Activated T-cell treated with anti-CD3 and anti-CD28 coated beads for 48 hours (primary cell): Measurements from ENCODE around the gene PCDHA7.
"Not testable (repeated sequence)": the region's sequence is repeated elsewhere in the genome, so short reads cannot be mapped to it uniquely, and the experiment has no call there.

Experiments used
- DNase-seq: peaks from one replicate; pipeline ENCODE4 v3.0.0-alpha.2; 2020; ENCODE audit warnings: low read depth

Gene PCDHA7

DNA sequence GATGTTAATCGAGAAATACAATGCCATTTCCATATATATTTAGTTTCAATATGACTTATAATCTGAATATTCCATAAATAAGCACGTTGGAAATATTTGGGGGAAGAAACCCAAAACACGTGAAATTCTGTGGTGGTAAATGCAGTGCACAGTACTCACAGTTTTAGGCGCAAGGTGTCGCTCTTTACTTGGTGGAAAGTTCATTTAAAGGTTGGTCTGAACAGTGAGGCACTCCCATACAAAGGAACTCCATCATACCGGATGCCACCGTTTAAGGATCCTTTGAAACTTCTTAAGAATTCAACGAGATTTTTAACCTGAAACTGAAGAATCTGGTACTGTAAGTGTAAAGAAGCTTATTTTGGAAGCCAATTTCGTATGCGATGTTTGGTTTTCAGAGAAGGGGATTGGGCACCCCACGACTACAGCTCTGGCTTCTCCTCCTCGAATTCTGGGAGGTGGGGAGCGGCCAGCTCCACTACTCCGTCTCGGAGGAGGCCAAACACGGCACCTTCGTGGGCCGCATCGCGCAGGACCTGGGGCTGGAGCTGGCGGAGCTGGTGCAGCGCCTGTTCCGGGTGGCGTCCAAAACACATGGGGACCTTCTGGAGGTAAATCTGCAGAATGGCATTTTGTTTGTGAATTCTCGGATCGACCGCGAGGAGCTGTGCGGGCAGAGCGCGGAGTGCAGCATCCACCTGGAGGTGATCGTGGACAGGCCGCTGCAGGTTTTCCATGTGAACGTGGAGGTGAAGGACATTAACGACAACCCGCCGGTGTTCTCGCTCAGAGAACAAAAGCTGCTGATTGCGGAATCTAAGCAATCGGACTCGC lies 34.9 kb downstream of the PCDHA7 start, which contains the start of gene PCDHA11:
Gene PCDHA11 (plus strand): TSS at position 237 of the 834 bp plus-strand sequence. CDS start 147 bp downstream, at position 384.
- no peak for DNase-seq

DNA sequence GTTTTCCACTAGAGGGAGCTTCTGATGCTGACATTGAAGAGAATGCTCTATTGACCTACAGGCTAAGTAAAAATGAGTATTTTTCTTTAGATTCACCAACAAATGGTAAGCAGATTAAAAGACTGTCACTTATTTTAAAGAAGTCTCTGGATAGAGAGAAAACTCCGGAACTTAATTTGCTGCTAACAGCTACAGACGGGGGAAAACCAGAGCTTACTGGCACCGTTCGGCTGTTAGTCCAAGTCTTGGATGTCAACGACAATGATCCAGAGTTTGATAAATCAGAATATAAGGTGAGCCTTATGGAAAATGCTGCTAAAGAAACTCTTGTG lies 35.5 kb downstream of the PCDHA7 start:
- DNase-seq: no peak

DNA sequence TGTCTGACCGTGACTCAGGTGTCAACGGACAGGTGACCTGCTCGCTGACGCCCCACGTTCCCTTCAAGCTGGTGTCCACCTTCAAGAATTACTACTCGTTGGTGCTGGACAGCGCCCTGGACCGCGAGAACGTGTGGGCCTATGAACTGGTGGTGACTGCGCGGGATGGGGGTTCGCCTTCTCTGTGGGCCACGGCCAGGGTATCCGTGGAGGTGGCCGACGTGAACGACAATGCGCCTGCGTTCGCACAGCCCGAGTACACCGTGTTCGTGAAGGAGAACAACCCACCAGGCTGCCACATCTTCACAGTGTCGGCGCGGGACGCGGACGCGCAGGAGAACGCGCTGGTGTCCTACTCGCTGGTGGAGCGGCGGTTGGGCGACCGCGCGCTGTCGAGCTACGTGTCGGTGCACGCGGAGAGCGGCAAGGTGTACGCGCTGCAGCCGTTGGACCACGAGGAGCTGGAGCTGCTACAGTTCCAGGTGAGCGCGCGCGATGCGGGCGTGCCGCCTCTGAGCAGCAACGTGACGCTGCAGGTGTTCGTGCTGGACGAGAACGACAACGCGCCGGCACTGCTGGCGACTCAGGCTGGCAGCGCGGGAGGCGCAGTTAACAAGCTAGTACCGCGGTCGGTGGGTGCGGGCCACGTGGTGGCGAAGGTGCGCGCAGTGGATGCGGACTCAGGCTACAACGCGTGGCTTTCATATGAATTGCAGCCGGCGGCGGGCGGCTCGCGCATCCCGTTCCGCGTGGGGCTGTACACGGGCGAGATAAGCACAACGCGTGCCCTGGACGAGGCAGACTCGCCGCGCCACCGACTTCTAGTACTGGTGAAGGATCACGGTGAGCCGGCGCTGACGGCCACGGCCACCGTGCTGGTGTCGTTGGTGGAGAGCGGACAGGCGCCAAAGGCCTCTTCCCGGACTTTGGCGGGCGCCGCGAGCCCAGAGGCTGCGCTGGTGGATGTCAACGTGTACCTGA lies 36.4 kb downstream of the PCDHA7 start:
- no peak for DNase-seq

DNA sequence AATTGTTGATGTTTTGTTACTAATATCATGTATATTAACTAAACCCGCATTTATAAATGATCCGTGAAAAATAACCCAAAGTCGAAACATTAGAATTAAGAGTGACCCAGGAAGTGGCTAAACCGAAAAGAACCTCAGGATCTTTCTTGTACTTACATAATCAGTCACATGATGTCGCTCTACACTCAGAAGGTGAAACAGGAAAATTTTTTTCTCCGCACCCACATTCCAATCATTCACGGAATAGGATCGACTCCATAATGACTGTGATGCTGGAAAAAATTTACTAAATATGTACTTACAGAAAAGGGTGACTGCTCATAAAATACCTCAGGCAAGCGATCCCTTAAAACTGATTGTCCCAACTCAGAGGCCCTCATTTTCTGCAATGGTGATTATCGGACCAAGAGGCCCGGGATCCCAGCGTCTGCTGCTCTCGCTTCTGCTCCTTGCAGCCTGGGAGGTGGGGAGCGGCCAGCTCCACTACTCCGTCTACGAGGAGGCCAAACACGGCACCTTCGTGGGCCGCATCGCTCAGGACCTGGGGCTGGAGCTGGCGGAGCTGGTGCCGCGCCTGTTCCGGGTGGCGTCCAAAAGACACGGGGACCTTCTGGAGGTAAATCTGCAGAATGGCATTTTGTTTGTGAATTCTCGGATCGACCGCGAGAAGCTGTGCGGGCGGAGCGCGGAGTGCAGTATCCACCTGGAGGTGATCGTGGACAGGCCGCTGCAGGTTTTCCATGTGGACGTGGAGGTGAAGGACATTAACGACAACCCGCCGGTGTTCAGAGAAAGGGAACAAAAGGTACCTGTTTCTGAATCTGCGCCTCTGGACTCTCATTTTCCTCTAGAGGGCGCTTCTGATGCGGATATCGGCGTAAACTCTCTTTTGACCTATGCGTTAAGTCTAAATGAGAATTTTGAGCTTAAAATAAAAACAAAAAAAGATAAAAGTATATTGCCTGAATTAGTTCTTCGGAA lies 41.3 kb downstream of the PCDHA7 start, which contains the start of gene PCDHA12:
Gene PCDHA12 (plus strand): TSS at position 224 of the 981 bp plus-strand sequence. CDS start 165 bp downstream, at position 389.
- no peak for DNase-seq

DNA sequence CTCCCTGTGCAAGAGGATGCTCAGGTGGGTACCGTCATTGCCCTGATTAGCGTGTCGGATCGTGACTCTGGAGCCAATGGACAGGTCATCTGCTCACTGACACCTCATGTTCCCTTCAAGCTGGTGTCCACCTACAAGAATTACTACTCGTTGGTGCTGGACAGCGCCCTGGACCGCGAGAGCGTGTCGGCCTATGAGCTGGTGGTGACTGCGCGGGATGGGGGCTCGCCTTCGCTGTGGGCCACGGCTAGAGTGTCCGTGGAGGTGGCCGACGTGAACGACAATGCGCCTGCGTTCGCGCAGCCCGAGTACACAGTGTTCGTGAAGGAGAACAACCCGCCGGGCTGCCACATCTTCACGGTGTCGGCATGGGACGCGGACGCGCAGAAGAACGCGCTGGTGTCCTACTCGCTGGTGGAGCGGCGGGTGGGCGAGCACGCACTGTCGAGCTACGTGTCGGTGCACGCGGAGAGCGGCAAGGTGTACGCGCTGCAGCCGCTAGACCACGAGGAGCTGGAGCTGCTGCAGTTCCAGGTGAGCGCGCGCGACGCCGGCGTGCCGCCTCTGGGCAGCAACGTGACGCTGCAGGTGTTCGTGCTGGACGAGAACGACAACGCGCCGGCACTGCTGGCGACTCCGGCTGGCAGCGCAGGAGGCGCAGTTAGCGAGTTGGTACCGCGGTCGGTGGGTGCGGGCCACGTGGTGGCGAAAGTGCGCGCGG lies 42.6 kb downstream of the PCDHA7 start:
- DNase-seq: not testable (repeated sequence)

DNA sequence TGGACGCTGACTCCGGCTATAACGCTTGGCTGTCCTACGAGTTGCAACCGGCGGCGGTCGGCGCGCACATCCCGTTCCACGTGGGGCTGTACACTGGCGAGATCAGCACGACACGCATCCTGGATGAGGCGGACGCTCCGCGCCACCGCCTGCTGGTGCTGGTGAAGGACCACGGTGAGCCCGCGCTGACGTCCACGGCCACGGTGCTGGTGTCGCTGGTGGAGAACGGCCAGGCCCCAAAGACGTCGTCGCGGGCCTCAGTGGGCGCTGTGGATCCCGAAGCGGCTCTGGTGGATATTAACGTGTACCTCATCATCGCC lies 43.2 kb downstream of the PCDHA7 start:
- no peak for DNase-seq

DNA sequence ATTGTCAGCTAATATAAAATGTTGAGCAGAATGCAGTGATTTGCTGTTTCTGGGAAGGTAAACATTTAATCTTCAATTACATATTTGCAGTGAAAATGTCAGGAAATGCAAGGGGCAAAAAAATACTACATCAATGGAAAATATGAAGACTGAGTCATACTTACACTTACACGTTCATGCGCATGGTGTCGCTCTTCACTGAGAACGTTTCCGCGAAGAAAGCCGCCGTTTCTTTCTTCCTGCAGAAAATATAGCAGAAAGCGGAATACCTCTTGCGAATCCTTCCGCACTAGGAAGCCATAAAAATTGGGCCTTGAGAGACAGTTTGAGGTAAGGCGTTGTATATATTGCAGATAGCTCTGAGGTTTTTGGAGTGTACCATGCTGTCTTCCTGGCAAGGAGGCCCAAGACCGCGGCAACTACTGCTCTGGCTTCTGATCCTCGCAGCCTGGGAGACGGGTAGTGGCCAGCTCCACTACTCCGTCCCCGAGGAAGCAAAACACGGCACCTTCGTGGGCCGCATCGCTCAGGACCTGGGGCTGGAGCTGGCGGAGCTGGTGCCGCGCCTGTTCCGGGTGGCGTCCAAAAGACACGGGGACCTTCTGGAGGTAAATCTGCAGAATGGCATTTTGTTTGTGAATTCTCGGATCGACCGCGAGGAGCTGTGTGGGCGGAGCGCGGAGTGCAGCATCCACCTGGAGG lies 48.0 kb downstream of the PCDHA7 start, which contains the start of gene PCDHA13:
Gene PCDHA13 (plus strand): TSS at position 236 of the 702 bp plus-strand sequence. CDS start 145 bp downstream, at position 381.
- DNase-seq: no peak

DNA sequence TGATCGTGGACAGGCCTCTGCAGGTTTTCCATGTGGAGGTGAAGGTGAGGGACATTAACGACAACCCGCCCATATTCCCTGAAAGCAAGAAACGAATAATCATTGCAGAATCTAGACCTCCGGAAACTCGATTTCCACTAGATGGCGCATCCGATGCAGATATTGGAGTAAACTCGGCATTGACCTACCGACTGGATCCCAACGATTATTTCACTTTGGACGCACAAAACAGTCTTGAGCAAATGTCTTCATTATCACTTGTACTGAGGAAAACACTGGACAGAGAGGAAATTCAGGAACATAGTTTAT lies 48.5 kb downstream of the PCDHA7 start:
- DNase-seq: no peak

DNA sequence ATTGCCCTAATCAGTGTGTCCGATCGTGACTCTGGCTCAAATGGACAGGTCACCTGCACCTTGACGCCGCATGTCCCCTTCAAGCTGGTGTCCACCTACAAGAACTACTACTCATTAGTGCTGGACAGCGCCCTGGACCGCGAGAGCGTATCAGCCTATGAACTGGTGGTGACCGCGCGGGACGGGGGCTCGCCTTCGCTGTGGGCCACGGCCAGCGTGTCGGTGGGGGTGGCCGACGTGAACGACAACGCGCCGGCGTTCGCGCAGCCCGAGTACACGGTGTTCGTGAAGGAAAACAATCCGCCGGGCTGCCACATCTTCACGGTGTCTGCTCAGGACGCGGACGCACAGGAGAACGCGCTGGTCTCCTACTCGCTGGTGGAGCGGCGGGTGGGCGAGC lies 49.3 kb downstream of the PCDHA7 start:
- DNase-seq: no peak

DNA sequence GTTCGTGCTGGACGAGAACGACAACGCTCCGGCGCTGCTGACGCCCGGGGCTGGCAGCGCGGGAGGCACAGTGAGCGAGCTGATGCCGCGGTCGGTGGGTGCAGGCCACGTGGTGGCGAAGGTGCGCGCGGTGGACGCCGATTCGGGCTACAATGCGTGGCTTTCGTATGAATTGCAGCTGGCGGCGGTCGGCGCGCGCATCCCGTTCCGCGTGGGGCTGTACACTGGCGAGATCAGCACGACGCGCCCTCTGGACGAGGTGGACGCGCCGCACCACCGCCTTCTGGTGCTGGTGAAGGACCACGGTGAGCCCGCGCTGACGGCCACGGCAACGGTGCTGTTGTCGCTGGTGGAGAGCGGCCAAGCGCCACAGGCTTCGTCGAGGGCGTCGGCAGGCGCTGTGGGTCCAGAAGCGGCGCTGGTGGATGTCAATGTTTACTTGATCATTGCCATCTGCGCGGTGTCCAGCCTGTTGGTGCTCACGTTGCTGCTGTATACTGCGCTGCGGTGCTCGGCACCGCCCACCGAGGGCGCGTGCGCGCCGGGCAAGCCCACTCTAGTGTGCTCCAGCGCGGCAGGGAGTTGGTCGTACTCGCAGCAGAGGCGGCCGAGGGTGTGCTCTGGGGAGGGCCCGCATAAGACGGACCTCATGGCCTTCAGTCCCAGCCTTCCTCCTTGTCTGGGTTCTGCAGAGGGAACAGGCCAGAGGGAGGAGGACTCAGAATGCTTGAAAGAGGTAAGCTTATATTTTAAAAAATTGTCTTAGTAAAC lies 50.0 kb downstream of the PCDHA7 start:
- DNase-seq: no peak
